C4-2B (cell line): ENCODE measurements around the gene RIT2.

Experiments
- ZFX ChIP-seq: fragments of 450-650 bp; IDR thresholded peaks from 2 replicates; pipeline ENCODE4 v1.6.1; 2017
- TF ChIP-seq, protein P1 (sequence below): fragments of 450-650 bp; conservative IDR thresholded peaks from 2 replicates; pipeline ENCODE4 v1.5.1; 2017; ENCODE audit warnings: mild to moderate bottlenecking

DNA sequence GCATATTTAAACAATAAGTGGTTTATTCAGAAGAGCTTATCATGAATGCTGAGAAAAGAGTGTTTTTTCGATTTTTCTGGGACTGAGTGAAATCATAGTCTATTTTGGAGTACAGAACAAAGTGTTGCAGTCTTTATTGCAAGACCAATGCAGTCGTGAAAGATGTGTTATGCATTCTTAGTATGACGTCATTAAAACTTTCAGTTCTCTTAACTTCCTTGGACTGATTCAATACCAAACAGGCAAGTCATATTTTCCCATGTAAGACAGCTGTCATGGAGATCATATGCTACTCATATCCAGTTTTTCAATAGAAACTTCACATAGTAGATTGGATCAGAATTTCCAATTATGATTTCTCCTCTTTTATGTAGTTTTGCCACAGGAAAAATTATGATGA is 92.6 kb downstream of the RIT2 start:
- TF ChIP-seq, protein P1, sequence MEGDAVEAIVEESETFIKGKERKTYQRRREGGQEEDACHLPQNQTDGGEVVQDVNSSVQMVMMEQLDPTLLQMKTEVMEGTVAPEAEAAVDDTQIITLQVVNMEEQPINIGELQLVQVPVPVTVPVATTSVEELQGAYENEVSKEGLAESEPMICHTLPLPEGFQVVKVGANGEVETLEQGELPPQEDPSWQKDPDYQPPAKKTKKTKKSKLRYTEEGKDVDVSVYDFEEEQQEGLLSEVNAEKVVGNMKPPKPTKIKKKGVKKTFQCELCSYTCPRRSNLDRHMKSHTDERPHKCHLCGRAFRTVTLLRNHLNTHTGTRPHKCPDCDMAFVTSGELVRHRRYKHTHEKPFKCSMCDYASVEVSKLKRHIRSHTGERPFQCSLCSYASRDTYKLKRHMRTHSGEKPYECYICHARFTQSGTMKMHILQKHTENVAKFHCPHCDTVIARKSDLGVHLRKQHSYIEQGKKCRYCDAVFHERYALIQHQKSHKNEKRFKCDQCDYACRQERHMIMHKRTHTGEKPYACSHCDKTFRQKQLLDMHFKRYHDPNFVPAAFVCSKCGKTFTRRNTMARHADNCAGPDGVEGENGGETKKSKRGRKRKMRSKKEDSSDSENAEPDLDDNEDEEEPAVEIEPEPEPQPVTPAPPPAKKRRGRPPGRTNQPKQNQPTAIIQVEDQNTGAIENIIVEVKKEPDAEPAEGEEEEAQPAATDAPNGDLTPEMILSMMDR: no peak
- TF ChIP-seq ZFX: no peak
